HPDE6-E6E7 (cell line): ENCODE results near the gene STRN4.
"Not testable (repeated sequence)": the region's sequence is repeated elsewhere in the genome, so short reads cannot be mapped to it uniquely, and the experiment has no call there.

Experiments
- DNase-seq: peaks from one replicate; pipeline ENCODE4 v3.0.0; 2011; ENCODE audit warnings: missing footprints; ENCODE audit errors: extremely low spot score

Gene STRN4, protein sequence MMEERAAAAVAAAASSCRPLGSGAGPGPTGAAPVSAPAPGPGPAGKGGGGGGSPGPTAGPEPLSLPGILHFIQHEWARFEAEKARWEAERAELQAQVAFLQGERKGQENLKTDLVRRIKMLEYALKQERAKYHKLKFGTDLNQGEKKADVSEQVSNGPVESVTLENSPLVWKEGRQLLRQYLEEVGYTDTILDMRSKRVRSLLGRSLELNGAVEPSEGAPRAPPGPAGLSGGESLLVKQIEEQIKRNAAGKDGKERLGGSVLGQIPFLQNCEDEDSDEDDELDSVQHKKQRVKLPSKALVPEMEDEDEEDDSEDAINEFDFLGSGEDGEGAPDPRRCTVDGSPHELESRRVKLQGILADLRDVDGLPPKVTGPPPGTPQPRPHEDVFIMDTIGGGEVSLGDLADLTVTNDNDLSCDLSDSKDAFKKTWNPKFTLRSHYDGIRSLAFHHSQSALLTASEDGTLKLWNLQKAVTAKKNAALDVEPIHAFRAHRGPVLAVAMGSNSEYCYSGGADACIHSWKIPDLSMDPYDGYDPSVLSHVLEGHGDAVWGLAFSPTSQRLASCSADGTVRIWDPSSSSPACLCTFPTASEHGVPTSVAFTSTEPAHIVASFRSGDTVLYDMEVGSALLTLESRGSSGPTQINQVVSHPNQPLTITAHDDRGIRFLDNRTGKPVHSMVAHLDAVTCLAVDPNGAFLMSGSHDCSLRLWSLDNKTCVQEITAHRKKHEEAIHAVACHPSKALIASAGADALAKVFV

DNA sequence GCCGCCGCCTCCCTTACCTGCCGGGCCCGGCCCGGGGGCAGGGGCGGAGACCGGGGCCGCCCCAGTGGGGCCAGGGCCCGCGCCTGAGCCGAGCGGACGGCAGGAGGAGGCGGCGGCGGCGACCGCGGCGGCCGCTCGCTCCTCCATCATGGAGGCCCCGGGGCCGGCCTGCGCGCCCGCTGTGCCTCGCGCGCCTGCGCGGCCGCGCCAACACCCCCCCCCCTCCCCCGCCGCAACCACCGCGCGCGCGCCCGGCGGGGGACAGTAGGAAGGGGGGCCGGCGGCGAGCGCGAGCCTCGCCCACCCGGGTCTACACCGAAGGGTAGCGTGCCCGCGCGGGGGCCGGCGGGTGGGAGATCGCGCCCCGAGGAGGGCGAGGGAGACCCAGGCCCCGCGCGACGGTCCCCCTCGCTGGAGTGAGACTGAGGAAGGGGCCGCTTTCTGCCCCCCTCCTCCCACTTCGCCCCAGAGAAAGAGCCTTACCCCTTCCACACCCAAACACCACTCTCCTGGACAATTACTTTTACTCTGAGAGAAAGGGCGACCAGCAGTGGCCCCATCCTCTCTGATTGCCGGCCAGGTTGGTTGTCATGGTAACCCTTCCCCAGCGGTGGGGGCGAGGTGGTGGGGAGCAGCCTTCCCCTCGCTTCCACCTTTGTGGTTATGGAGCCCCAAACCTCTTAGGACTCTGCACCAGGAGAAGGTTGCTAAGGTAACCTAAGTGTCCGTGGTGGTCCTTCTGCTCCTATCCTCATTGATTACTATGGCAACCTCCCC, at the start of gene STRN4:
TSS of gene STRN4 (minus strand) at position 170 of the 777 bp plus-strand sequence. CDS start at position 150, 20 bp downstream.
- peak; percentile 81 for DNase-seq

DNA sequence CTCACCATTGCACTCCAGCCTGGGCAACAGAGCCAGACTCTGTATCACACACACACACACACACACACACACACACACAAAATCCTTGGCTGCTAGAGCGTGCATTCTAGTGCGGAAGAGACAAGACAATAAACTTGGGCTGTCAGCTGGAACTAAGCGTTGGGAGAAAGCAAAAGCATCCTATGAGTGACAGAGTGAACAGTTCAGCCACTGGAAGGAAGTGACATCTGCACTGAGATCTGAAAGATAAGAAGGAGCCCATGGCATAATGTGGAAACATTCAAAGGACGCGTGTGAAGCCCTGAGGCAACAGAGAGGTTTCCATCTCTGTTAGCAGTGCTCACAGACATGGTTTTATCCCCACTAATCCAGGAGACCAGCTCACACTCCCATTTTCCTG, 45.7 kb upstream of the STRN4 start:
- DNase-seq = no peak

DNA sequence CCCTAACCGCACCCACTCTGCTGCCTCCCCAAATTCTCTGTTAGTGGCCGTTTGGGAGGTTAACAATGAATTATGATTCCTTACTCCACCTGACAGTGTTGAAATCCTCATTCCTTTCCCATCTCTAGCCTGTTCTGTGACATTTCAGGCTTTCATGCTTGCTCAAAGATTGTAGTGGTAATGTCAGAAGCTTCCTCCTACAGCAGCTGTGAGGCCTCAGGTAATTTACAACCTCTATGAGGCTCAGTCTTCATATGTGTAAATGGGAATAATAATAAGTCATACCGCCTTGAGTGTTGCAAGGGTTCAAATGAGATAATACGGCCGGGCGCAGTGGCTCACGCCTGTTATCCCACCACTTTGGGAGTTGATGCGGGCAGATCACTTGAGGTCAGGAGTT, 43.1 kb upstream of the STRN4 start:
- no peak for DNase-seq

DNA sequence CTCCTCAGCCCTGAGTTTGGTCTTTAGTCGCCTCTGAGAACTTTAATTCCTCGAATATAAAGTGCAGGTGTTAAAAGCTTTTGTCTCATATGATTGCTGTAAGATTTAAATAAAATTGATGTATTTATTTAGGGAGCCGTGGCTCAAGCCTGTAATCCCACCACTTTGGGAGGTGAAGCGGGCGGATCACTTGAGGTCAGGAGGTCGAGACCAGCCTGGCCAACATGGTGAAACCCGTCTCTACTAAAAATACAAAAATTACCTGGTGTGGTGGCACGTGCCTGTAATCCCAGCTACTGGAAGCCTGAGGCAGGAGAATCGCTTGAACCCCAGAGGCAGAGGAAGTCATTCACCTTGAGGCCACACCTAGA, 42.7 kb upstream of the STRN4 start:
- DNase-seq = no peak

DNA sequence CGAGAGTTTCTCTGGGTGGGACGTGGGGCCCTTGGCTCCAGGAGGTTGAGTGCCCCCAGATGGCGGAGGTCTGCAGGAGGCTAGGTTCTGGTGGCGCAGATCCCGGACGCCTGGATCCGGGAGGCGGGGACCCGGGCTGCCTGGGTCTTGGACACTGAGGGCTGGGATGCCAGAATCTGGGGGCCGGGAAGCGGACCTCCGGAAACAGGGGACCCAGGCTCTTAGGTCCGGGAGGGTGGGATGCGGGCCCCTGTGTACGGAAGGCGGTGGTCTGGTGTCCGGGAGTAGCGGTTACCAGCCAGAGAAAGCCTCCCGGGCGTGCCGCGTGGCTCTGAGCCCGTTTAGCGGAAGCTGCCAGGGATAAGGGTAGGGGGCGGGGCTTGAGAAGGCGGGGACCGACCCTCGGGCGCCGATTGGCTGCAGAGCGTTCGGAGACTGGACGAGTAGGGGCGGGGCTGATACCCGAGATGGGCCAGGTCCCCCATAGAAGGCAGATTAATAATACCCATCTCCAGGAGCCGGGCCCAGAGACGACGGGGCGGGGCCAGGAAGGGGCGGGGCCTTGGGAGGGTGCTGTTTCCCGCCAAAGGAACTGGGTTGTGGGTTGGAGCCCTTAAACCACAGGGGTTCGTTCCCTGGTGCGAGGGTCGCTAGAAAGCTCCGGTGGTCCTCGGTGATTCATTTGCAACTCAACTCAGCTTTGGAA, 42.2 kb upstream of the STRN4 start, which contains the start of gene SLC1A5:
TSS of gene SLC1A5 (minus strand) at position 333 of the 706 bp plus-strand sequence. CDS start 629 bp downstream, outside the sequence.
- peak; percentile 95 for DNase-seq

DNA sequence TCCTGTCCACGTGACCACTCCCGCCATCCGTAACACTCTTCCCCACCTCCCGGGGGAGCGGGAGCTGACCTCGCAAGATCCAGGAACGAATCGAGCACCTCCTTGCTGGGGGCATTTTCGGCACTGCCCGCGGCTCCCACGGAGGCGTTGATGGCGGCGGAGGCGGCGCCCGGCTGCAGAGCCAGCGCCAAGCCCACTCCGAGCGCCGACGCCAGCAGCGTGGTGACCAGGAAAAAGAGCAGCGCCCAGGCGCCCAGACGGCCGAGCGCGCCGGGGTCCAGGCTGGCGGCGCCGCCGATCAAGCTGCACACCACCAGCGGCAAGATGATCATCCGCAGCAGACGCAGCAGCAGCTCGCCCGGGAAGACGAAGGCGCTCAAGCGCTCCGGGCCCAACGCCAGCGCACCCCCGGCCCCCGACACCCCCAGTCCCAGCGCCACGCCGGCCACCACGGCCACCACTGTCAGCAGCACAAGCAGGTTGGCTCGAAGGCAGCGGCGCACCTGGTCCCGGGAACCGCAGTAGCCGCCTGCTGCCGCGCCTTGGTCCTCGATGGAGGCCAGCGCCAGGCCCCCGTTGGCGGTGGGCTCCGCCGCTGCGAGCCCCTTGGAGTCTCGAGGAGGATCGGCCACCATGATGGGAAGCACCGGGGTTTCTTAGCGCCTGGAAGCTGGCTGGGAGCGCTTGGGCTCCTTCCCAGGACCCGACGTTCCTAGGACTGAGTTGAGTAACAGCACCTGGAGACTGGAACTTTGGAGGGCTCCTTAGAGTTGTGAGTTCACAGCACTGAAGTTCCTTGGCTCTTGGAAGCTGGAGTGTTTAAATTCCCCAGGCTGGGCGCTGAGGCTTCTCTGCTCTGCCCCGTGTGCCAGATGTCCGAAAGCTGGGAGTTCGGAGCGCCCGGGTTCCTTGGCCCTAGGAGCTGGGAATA, 41.3 kb upstream of the STRN4 start:
- DNase-seq = no peak

DNA sequence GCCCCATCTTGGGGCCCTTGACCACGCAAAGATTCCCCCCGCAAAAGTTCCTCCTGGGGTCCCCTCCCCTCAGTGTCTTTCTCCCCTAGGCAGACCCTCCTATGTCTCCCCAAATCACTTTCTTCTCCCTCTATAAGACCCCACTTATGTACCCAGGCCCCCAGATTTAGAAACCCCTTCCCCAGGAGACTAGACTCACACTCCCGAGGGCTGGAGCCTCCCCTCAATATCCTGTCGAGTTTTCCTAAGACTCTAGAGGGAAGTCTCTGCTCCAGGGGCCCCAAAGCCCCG, 40.7 kb upstream of the STRN4 start:
- DNase-seq = no peak

DNA sequence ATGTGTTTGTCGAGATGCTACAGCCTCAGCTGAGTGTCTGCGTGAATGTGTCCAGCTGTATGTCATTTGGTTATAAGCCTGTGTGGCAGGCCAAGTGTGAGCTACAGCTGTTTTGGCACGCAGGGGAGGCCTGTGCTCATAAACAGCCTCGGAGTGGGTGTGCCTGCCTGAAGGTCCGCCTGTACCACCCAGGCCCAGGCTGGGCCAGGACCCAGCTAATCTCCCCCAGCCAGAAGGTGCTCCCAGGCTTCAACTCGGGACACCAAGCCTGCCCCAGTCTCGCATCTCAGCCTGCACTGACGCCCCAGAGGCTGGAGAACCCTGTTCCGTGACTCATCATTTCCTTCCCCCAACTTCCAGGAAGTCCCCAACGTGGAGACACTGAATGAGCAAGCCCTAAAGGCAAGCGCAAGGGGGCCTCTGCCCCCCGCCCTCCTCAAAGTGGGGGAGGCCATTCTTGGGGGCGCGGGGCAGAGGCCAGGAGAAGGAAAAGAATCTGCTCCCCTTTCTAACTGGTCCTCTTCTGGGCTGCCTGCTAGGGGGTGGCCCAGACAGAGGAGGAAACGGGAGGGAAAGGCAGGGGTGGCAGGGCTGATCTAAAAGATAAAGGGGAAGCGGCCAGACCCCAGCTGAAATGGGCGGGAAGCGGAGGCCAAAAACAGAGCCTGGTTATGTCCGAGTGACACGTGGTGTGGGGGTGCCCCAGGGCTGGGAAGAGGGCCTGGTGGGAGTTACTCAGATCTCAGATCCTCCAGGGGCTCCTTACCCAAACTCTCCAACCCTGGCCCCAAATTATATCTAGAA, 40.2 kb upstream of the STRN4 start:
- peak; percentile 90 for DNase-seq

DNA sequence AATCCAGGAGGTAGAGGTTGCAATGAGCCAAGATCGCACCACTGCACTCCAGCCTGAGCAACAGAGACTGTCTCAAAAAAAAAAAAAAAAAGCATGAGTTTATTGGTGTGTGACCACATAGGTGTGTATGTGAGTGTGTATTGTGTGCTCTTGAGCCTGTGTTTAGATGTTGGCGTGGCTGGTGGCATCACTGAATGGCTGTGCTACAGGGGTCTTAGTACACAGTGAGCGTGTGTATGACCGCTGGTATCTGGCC, 39.7 kb upstream of the STRN4 start:
- DNase-seq = no peak

DNA sequence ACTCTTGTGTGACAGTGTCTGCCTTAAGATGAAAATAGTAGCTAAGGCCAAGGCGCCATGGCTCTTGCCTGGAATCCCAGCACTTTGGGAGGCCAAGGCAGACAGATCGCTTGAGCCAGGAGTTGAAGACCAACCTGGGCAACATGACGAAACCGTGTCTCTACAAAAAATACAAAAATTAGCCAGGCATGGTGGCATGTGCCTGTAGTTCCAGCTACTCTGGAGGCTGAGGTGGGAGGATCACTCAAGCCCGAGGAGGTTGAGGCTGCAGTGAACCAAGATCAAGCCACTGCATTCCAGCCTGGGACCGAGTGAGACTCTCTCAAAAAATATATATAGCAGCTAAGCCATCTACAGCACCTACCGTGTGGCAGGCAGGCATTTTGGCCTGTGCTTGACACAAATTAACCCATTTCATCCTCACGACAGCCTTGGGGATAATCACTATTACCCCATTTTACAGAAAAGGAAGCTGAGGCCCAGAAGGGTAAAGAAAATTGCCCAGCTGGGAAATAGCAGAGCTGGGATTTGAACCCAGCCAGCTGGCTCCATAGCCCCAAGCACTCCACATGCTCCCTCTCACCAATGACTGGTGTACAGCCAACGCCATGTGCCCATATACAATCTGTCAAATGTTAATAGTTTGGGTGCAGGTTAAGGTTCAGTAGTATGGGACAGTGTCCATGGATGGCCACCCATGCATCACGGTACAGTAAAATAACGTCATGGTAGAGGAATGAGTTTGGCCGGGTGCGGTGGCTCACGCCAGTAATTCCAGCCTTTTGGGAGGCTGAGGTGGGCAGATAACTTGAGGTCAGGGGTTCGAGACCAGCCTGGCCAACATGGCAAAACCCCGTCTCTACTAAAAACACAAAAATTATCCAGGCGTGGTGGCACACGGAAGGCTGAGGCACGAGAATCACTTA, 39.1 kb upstream of the STRN4 start:
- no peak for DNase-seq

DNA sequence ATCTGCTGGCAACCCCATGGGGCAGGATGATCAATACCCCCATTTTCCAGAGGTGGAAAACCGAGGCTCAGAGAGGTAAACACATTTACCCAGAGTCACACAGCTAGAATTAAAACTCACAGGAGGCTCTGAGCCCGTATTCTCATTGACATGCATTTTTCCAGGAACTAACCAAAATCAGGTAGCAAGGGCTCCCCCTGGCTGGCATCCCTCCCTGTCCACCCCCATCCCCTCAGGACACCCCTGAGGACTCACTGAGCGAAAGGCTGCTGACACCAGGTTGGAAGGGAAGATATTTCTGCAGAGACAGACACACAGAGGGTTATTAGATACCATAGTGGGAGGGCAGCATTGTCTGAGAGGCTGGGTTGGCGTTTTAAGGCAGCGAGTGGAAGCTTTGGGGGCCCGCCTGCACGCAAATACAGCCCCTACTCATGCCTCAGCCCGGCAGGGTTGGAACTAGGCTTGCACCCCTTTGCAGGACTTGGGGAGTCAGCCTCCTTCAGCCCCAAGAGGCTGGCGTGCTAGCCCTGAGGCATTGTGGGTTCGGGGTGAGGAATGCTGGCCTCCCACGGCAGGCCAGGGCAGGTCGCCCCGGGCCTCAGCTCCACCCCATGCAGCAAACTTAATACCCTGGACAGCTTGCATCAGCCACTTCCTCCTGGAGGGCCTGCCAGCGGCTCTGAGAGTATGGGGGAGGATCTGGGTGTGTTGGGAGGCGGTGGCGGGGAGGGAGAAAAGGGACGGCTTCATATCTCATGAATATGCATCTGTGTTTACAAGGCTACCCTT, 38.2 kb upstream of the STRN4 start:
- DNase-seq = peak; percentile 98

DNA sequence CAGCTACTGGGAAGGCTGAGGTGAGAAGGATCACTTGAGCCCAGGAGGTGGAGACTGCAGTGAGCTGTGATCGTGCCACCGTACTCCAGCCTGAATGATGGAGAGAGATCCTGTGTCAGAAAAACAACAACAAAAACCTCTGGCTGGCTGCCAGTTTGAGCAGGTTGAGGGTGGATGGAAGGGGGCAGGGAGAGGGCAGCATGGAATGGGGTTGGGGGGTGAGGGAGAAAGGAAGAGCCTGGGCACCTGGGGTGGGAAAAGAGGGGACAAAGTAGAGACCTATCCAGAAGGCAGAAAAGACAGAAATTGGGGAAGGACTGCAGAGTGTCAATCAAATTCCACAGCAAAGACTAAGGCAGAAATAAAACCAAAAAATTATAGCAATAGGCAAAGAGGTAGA, 37.4 kb upstream of the STRN4 start:
- no peak for DNase-seq

DNA sequence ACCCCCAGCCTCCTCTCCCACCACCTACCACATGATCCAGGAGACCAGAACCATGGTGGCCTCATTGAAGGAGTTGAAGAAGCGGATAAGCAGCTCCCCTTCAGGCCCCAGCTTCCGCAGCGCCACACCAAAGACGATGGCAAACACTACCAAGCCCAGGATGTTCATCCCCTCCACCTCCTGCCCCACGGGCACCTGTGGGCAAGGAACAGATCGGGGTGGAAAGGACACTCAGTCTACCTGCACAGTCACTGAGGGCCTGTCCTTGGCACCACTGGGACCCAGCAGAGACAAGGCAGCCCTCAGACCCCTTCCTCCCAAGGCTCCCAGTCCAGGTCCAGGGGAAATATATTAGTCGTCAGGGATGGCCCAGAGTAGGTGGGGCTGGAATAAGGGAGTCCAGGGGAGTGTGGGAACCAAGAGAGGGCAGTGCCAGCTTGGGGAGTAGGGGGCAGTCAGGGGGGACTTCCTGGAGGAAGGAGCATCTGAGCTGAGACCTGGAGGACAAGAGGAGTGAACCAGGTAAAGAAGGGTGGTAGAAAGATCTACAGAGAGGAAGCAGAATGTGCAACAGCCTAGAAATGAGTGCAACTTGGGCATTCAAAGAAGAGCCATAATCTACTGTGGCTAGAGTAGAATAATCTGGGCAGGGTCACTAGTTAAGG, 36.2 kb upstream of the STRN4 start:
- DNase-seq = no peak

DNA sequence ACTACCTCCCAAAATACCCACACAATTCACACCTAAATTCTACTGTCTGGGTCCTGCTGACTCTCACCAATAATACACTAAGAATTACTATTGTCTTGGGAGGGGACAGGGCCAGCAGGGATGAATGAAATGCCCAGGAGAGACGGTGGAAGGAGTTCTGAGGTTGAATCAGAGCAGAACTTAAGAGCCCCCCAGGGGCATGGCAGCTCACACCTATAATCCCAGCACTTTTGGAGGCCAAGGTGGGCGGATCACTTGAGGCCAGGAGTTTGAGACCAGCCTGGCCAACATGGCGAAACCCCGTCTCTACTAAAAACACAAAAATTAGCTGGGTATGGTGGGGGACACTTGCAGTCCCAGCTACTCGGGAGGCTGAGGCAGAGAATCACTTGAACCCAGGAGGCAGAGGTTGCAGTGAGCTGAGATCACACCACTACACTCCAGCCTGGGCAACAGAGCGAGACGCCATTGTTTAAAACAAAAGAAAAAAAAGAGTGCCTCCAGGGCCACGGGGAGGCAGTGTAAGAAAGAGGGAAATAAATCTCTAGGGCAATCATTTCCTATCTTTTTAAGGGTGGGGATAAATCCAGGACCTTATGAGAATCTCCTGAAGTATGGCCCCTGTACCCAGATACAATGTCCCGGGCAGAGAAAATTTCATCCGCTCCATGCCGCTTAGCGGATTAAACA, 31.9 kb upstream of the STRN4 start:
- not testable (repeated sequence) for DNase-seq

DNA sequence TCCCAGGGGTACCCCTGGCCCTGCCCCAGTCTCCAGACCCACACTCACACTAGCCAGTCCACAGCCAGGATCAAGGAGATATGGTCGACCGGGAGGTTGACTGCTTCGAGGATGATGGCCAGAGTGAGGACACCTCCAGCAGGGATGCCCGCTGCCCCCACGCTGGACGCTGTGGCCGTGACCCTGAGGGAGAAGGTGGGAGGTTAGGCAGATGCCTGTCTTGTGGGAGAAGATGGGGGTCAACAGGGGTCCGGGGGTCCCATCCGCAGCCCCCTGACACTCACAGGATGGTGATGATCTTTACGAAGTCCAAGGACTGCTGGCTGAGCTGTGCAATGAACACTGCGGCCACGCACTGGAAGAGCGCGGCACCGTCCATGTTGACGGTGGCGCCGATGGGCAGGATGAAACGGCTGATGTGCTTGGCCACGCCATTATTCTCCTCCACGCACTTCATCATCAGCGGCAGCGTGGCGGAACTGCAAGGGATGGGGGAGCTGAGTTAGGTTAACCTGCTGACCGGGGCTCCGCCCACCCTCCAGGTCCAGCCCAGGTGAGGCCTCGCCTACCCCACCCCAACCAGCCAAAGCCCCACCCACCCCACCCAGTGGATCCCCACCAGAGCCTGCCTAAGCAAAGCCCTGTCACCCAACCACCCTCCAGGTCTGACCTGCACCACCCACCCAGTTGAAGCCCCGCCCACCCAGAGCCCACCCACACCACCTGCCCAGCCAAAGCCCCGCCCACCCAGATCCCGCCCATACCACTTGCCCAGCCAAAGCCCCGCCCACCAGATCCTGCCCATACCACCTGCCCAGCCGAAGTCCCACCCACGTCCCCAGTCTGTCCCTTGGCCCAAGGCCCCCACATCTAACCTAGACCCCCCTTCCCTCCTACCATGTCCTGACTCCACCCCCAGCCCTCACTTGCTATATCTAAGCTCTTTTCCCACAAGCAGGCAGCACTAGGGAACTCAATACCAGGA, 31.0 kb upstream of the STRN4 start:
- no peak for DNase-seq
